Activated effector memory CD4-positive, alpha-beta T cell treated with Interleukin-2 at 50 U/mL for 16 hours (primary cell): ENCODE measurements around the gene NDUFA13.

ENCODE experiments used
- DNase-seq: peaks from one replicate; pipeline ENCODE4 v3.0.0-alpha.2; 2020

Gene NDUFA13

GRCh38 chr19:19534556-19535265 is 18.7 kb downstream of the NDUFA13 start:
- no peak for DNase-seq

GRCh38 chr19:19535311-19536191 is 19.5 kb downstream of the NDUFA13 start:
- DNase-seq = no peak

- no peak for DNase-seq
Observed at GRCh38 chr19:19537075-19538048, 21.3 kb downstream of the NDUFA13 start.

- no peak for DNase-seq
Observed at GRCh38 chr19:19538061-19538784, 22.2 kb downstream of the NDUFA13 start, which contains the start of gene CILP2. Gene CILP2, plus strand, starts transcription at chr19:19538265. Its CDS starts 85 bp downstream, at chr19:19538350.

- no peak for DNase-seq
Observed at GRCh38 chr19:19538785-19539166, 22.8 kb downstream of the NDUFA13 start.

GRCh38 chr19:19539698-19540063 is 23.7 kb downstream of the NDUFA13 start:
- no peak for DNase-seq

- peak; percentile 34 for DNase-seq
Observed at GRCh38 chr19:19540064-19540714, 24.2 kb downstream of the NDUFA13 start.

GRCh38 chr19:19540715-19541515 is 24.9 kb downstream of the NDUFA13 start:
- DNase-seq = peak; percentile 59

- no peak for DNase-seq
Observed at GRCh38 chr19:19541616-19542015, 25.6 kb downstream of the NDUFA13 start.

- no peak for DNase-seq
Observed at GRCh38 chr19:19542507-19542906, 26.5 kb downstream of the NDUFA13 start.

- DNase-seq = no peak
Observed at GRCh38 chr19:19543101-19543500, 27.1 kb downstream of the NDUFA13 start.

- no peak for DNase-seq
Observed at GRCh38 chr19:19543640-19544039, 27.6 kb downstream of the NDUFA13 start.

GRCh38 chr19:19544257-19544953 is 28.4 kb downstream of the NDUFA13 start:
- DNase-seq = no peak

- DNase-seq = no peak
Observed at GRCh38 chr19:19544954-19545591, 29.0 kb downstream of the NDUFA13 start.

GRCh38 chr19:19545707-19546106 is 29.7 kb downstream of the NDUFA13 start:
- no peak for DNase-seq

GRCh38 chr19:19546751-19547162 is 30.7 kb downstream of the NDUFA13 start:
- DNase-seq = no peak

GRCh38 chr19:19547674-19548336 is 31.8 kb downstream of the NDUFA13 start:
- no peak for DNase-seq

GRCh38 chr19:19548915-19549759 is 33.1 kb downstream of the NDUFA13 start:
- DNase-seq = no peak
